Measurements from ENCODE around the gene MAML2.

Gene MAML2

GRCh38 chr11:95996621-95997235 is 346.3 kb downstream of the MAML2 start:
- DNase-seq: no peak

- DNase-seq: no peak
Measured at GRCh38 chr11:95994329-95994728, 348.7 kb downstream of the MAML2 start.

GRCh38 chr11:95993438-95994298 is 349.3 kb downstream of the MAML2 start:
- no peak for DNase-seq

GRCh38 chr11:95991545-95991944 is 351.4 kb downstream of the MAML2 start:
- peak; percentile 78 for DNase-seq

- DNase-seq: peak; percentile 25
Measured at GRCh38 chr11:95991101-95991500, 351.9 kb downstream of the MAML2 start.

- DNase-seq: no peak
Measured at GRCh38 chr11:95989780-95990179, 353.2 kb downstream of the MAML2 start.

GRCh38 chr11:95989076-95989605 is 353.9 kb downstream of the MAML2 start:
- no peak for DNase-seq

GRCh38 chr11:95985174-95985808 is 357.7 kb downstream of the MAML2 start:
- DNase-seq: peak; percentile 37

GRCh38 chr11:95984072-95984471 is 358.9 kb downstream of the MAML2 start:
- DNase-seq: no peak

GRCh38 chr11:95977534-95978174 is 365.3 kb downstream of the MAML2 start:
- peak; percentile 15 for DNase-seq

- no peak for DNase-seq
Measured at GRCh38 chr11:95976550-95976949, 366.4 kb downstream of the MAML2 start.

- DNase-seq: no peak
Measured at GRCh38 chr11:95975343-95975742, 367.7 kb downstream of the MAML2 start.

- no peak for DNase-seq
Measured at GRCh38 chr11:95972060-95972459, 370.9 kb downstream of the MAML2 start.

GRCh38 chr11:95968585-95968984 is 374.4 kb downstream of the MAML2 start:
- DNase-seq: peak; percentile 12

GRCh38 chr11:95964281-95964680 is 378.7 kb downstream of the MAML2 start:
- no peak for DNase-seq

- DNase-seq: no peak
Measured at GRCh38 chr11:95961758-95962157, 381.2 kb downstream of the MAML2 start.

GRCh38 chr11:95950905-95951304 is 392.1 kb downstream of the MAML2 start:
- DNase-seq: no peak

GRCh38 chr11:95948637-95949036 is 394.4 kb downstream of the MAML2 start:
- DNase-seq: no peak

- DNase-seq: no peak
Measured at GRCh38 chr11:95944623-95945022, 398.4 kb downstream of the MAML2 start.

- no peak for DNase-seq
Measured at GRCh38 chr11:95943546-95943945, 399.4 kb downstream of the MAML2 start.

- peak; percentile 22 for DNase-seq
Measured at GRCh38 chr11:95939091-95939490, 403.9 kb downstream of the MAML2 start.

- peak; percentile 43 for DNase-seq
Measured at GRCh38 chr11:95937358-95937757, 405.6 kb downstream of the MAML2 start.

- DNase-seq: no peak
Measured at GRCh38 chr11:95933594-95933993, 409.4 kb downstream of the MAML2 start.
